IPS-15b (cell line): Measurements from ENCODE around the gene AAR2.

Experiments used
- H3K27me3 ChIP-seq: one replicate; pipeline ENCODE4 v1.6.1; 2013; ENCODE audit warnings: low read length; ENCODE audit not compliant: control insufficient read depth, insufficient read depth
- H3K36me3 ChIP-seq: one replicate; pipeline ENCODE4 v1.6.1; 2013; ENCODE audit warnings: low read length; ENCODE audit not compliant: control insufficient read depth, insufficient read depth
- H3K4me1 ChIP-seq: one replicate; pipeline ENCODE4 v1.6.1; 2013; ENCODE audit warnings: mild to moderate bottlenecking, low read length; ENCODE audit not compliant: control insufficient read depth, insufficient read depth
- H3K4me3 ChIP-seq: one replicate; pipeline ENCODE4 v1.5.1; 2013; ENCODE audit warnings: low read depth, low read length
- H3K9ac ChIP-seq: one replicate; pipeline ENCODE4 v1.6.1; 2013; ENCODE audit warnings: low read depth, mild to moderate bottlenecking, low read length
- H3K9me3 ChIP-seq: one replicate; pipeline ENCODE4 v1.6.1; 2013; ENCODE audit warnings: mild to moderate bottlenecking, low read length; ENCODE audit not compliant: control insufficient read depth, insufficient read depth

Gene AAR2

GRCh38 chr20:36246401-36246800, 10.1 kb downstream of the AAR2 start:
- Histone ChIP-seq H3K9me3 (no peaks in the 10 kb centered on the region), H3K36me3 (peaks cover 23% of the 10 kb centered on the region), H3K27me3 (no peaks in the 10 kb centered on the region), H3K9ac (no peak overlapping the region), H3K4me1 (no peaks in the 10 kb centered on the region), H3K4me3 (no peak overlapping the region)

- no peak overlapping the region for H3K9ac ChIP-seq
- H3K4me3 ChIP-seq, result no peak overlapping the region
- H3K9me3 ChIP-seq, result no peaks in the 10 kb centered on the region
- peaks cover 23% of the 10 kb centered on the region for H3K36me3 ChIP-seq
- H3K27me3 ChIP-seq, result no peaks in the 10 kb centered on the region
- H3K4me1 ChIP-seq, result no peaks in the 10 kb centered on the region
Measured at GRCh38 chr20:36248836-36249235, 12.6 kb downstream of the AAR2 start.

- no peaks in the 10 kb centered on the region for H3K27me3 ChIP-seq
- H3K4me1 ChIP-seq, result no peaks in the 10 kb centered on the region
- H3K9ac ChIP-seq, result no peak overlapping the region
- peaks cover 21% of the 10 kb centered on the region for H3K36me3 ChIP-seq
- no peaks in the 10 kb centered on the region for H3K9me3 ChIP-seq
- no peak overlapping the region for H3K4me3 ChIP-seq
Measured at GRCh38 chr20:36249450-36249849, 13.2 kb downstream of the AAR2 start.

- Histone ChIP-seq H3K27me3 (no peaks in the 10 kb centered on the region), H3K36me3 (peaks cover 21% of the 10 kb centered on the region), H3K4me3 (no peak overlapping the region), H3K9ac (no peak overlapping the region), H3K4me1 (no peaks in the 10 kb centered on the region), H3K9me3 (no peaks in the 10 kb centered on the region)
Measured at GRCh38 chr20:36251426-36251825, 15.1 kb downstream of the AAR2 start.

- Histone ChIP-seq H3K36me3 (peaks cover 24% of the 10 kb centered on the region), H3K27me3 (no peaks in the 10 kb centered on the region)
Measured at GRCh38 chr20:36252511-36252910, 16.2 kb downstream of the AAR2 start.

GRCh38 chr20:36253036-36253435, 16.8 kb downstream of the AAR2 start:
- no peaks in the 10 kb centered on the region for H3K27me3 ChIP-seq
- H3K4me1 ChIP-seq, result no peaks in the 10 kb centered on the region
- H3K9ac ChIP-seq, result no peak overlapping the region
- H3K36me3 ChIP-seq, result peaks cover 24% of the 10 kb centered on the region
- H3K4me3 ChIP-seq, result no peak overlapping the region
- H3K9me3 ChIP-seq, result no peaks in the 10 kb centered on the region

More at GRCh38 chr20:36252511-36252910, 16.2 kb downstream of the AAR2 start:
- Histone ChIP-seq H3K9me3 (no peaks in the 10 kb centered on the region), H3K9ac (no peak overlapping the region), H3K4me3 (no peak overlapping the region), H3K4me1 (no peaks in the 10 kb centered on the region)

- Histone ChIP-seq H3K27me3 (no peaks in the 10 kb centered on the region), H3K4me1 (peaks cover 3% of the 10 kb centered on the region), H3K9ac (no peak overlapping the region), H3K4me3 (no peak overlapping the region), H3K9me3 (no peaks in the 10 kb centered on the region), H3K36me3 (peaks cover 24% of the 10 kb centered on the region)
Measured at GRCh38 chr20:36254076-36254475, 17.8 kb downstream of the AAR2 start.

- Histone ChIP-seq H3K9ac (no peak overlapping the region), H3K36me3 (peaks cover 24% of the 10 kb centered on the region)
Measured at GRCh38 chr20:36255445-36255844, 19.2 kb downstream of the AAR2 start.

GRCh38 chr20:36259177-36260061, 23.1 kb downstream of the AAR2 start:
- Histone ChIP-seq H3K4me3 (no peak overlapping the region), H3K27me3 (no peaks in the 10 kb centered on the region), H3K9ac (no peak overlapping the region), H3K36me3 (peaks cover 20% of the 10 kb centered on the region), H3K4me1 (peaks cover 7% of the 10 kb centered on the region), H3K9me3 (no peaks in the 10 kb centered on the region)

More at GRCh38 chr20:36255445-36255844, 19.2 kb downstream of the AAR2 start:
- no peaks in the 10 kb centered on the region for H3K27me3 ChIP-seq
- peaks cover 7% of the 10 kb centered on the region for H3K4me1 ChIP-seq
- no peaks in the 10 kb centered on the region for H3K9me3 ChIP-seq
- H3K4me3 ChIP-seq, result no peak overlapping the region

GRCh38 chr20:36260316-36260715, 24.0 kb downstream of the AAR2 start:
- H3K9me3 ChIP-seq, result no peaks in the 10 kb centered on the region
- peaks cover 7% of the 10 kb centered on the region for H3K4me1 ChIP-seq
- no peak overlapping the region for H3K4me3 ChIP-seq
- H3K36me3 ChIP-seq, result peaks cover 17% of the 10 kb centered on the region
- no peaks in the 10 kb centered on the region for H3K27me3 ChIP-seq
- H3K9ac ChIP-seq, result no peak overlapping the region

GRCh38 chr20:36261389-36262105, 25.3 kb downstream of the AAR2 start:
- H3K4me1 ChIP-seq, result peaks cover 7% of the 10 kb centered on the region
- no peaks in the 10 kb centered on the region for H3K9me3 ChIP-seq
- H3K4me3 ChIP-seq, result no peak overlapping the region
- peaks cover 6% of the 10 kb centered on the region for H3K36me3 ChIP-seq
- no peak overlapping the region for H3K9ac ChIP-seq
- no peaks in the 10 kb centered on the region for H3K27me3 ChIP-seq

- Histone ChIP-seq H3K27me3 (no peaks in the 10 kb centered on the region), H3K36me3 (no peaks in the 10 kb centered on the region), H3K9ac (no peak overlapping the region), H3K4me3 (no peak overlapping the region), H3K9me3 (no peaks in the 10 kb centered on the region), H3K4me1 (peaks cover 7% of the 10 kb centered on the region)
Measured at GRCh38 chr20:36262440-36262839, 26.2 kb downstream of the AAR2 start.
